Esophagus muscularis mucosa (tissue), 4 donors: Measurements from ENCODE around the gene RALGDS.

Experiments used
- CTCF ChIP-seq, 3 experiments: fragments of 200-600 bp in 2 of 3; fragments of 450-650 bp in 1 of 3; sonication (generic) in 2 of 3; IDR thresholded peaks; one replicate each; pipeline ENCODE4 v1.5.1; 2017 to 2019; ENCODE audit warnings: antibody characterized with exemption in 3 of 3, mild to moderate bottlenecking in 2 of 3, moderate library complexity in 1 of 3
- EP300 ChIP-seq: sonication (generic); formaldehyde crosslinking; IDR thresholded peaks from one replicate; pipeline ENCODE4 v1.6.1; 2017; ENCODE audit warnings: antibody characterized with exemption
- POLR2A ChIP-seq: fragments of 450-650 bp; IDR thresholded peaks from one replicate; pipeline ENCODE4 v1.6.1; 2017; ENCODE audit warnings: antibody characterized with exemption, moderate library complexity, mild to moderate bottlenecking, low read depth
- POLR2AphosphoS5 ChIP-seq, 2 donors: sonication (generic); formaldehyde crosslinking; IDR thresholded peaks; one replicate each; pipeline ENCODE4 v1.6.1; 2017; ENCODE audit warnings: antibody characterized with exemption in 2 of 2

- TF ChIP-seq CTCF (IDR thresholded peaks at IDR 0.05) (no peak), POLR2AphosphoS5 (IDR thresholded peaks at IDR 0.05) (peak; percentile 24 to 31), POLR2A (no peak), EP300 (no peak)
These were observed 14.2 kb upstream of the RALGDS start for GRCh38 chr9:133135146-133135745.
